MCF 10A (cell line): ENCODE data around the gene UTP11. TPM values are rescaled to one million over a fixed set of nuclear protein-coding genes. Genes with fewer than 3 reads are reported as not detected.

Experiments used
- BruUV-seq: library from RNA; stranded (reverse); fragments of 400-500 nt; replicated peaks from 2 replicates; lab custom pipeline; 2021; lab: Mats Ljungman, UMichigan
- CTCF ChIA-PET: fragments of 300-600 bp; sonication (Branson Sonifier 250); formaldehyde crosslinking; extraction: SDS; loops from one replicate; lab custom pipeline; 2021; ENCODE audit warnings: antibody characterized with exemption, inconsistent platforms; lab: Yijun Ruan, JAX
- POLR2A ChIA-PET: fragments of 300-600, 350-650 bp; sonication (Branson Sonifier 250); formaldehyde crosslinking; extraction: SDS; loops from one replicate; lab custom pipeline; 2020; ENCODE audit warnings: antibody characterized with exemption, inconsistent platforms; lab: Yijun Ruan, JAX
- DNase-seq: peaks from one replicate; pipeline ENCODE4 v3.0.0-alpha.2; 2018; ENCODE audit not compliant: unreplicated experiment
- H3K27ac Mint-ChIP-seq: one replicate; pipeline ENCODE4 v1.8.0; 2022; ENCODE audit warnings: mild to moderate bottlenecking, low read depth, mixed read lengths; ENCODE audit not compliant: unreplicated experiment
- H3K27me3 Mint-ChIP-seq: one replicate; pipeline ENCODE4 v1.8.0; 2022; ENCODE audit warnings: mixed read lengths; ENCODE audit not compliant: insufficient read depth, unreplicated experiment
- H3K36me3 Mint-ChIP-seq: one replicate; pipeline ENCODE4 v1.8.0; 2022; ENCODE audit warnings: mild to moderate bottlenecking, moderate library complexity, mixed read lengths; ENCODE audit not compliant: insufficient read depth, unreplicated experiment
- H3K4me1 Mint-ChIP-seq: one replicate; pipeline ENCODE4 v1.8.0; 2022; ENCODE audit warnings: mixed read lengths; ENCODE audit not compliant: insufficient read depth, unreplicated experiment
- H3K4me3 Mint-ChIP-seq: one replicate; pipeline ENCODE4 v1.8.0; 2022; ENCODE audit warnings: mild to moderate bottlenecking, moderate library complexity, mixed read lengths; ENCODE audit not compliant: unreplicated experiment
- H3K9me3 Mint-ChIP-seq: one replicate; pipeline ENCODE4 v1.8.0; 2022; ENCODE audit warnings: mixed read lengths; ENCODE audit not compliant: unreplicated experiment
- intact Hi-C: fragments of 100-400 bp; cut with micrococcal nuclease; formaldehyde crosslinking; loops from 2 replicates; pipeline ENCODE4 v1.14.1; 2022
- total RNA-seq: library from RNA; stranded (reverse); gene quantifications from 2 replicates; pipeline ENCODE4 v1.2.3, GENCODE V29; 2022
- TF ChIP-seq, protein P1 (sequence below): fragments of 200-600 bp; IDR thresholded peaks from one replicate; pipeline ENCODE4 v1.8.0; 2022; ENCODE audit warnings: antibody characterized with exemption, mild to moderate bottlenecking; ENCODE audit not compliant: unreplicated experiment

Gene UTP11
- total RNA-seq, 1 experiment from 2014 or later = 66.5 TPM

DNA sequence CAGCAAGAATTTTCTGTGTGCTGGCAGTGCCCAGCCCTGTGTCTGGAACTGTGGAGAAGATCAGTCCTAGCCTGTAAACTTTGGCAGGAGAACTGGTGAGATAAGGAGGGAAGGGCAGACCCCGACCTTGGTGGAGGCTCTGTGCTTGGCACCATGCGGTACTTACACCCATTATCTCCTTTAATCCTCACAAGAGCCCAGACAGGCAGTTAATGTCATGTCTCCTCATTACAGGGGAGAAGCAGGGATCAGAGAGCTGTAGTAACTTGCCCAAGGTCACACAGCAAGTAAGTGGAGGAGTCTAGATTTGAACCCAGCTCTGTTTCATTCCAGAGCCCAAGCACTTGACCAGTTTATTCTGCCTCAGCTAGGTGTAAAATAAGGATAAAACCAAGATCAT is 48.0 kb downstream of the UTP11 start:
- ChIA-PET CTCF (no interaction called here), POLR2A (interaction anchor here (1.4 kb wide), 1 partner anchor 12 kb away, joined by 3 read pairs; no protein-coding TSS in a partner anchor)
- DNase-seq = no peak
- Mint-ChIP-seq H3K27me3 (peaks cover 2% of the 10 kb centered on the region), H3K9me3 (no peaks in the 10 kb centered on the region), H3K4me3 (no peak overlapping the region), H3K4me1 (peaks cover 6% of the 10 kb centered on the region), H3K27ac (no peak overlapping the region), H3K36me3 (no peaks in the 10 kb centered on the region)
- TF ChIP-seq, protein P1, sequence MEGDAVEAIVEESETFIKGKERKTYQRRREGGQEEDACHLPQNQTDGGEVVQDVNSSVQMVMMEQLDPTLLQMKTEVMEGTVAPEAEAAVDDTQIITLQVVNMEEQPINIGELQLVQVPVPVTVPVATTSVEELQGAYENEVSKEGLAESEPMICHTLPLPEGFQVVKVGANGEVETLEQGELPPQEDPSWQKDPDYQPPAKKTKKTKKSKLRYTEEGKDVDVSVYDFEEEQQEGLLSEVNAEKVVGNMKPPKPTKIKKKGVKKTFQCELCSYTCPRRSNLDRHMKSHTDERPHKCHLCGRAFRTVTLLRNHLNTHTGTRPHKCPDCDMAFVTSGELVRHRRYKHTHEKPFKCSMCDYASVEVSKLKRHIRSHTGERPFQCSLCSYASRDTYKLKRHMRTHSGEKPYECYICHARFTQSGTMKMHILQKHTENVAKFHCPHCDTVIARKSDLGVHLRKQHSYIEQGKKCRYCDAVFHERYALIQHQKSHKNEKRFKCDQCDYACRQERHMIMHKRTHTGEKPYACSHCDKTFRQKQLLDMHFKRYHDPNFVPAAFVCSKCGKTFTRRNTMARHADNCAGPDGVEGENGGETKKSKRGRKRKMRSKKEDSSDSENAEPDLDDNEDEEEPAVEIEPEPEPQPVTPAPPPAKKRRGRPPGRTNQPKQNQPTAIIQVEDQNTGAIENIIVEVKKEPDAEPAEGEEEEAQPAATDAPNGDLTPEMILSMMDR = no peak
- intact Hi-C loops = loop anchor here (5.0 kb wide), 1 partner anchor 33 kb away; no protein-coding TSS in a partner anchor
- BruUV-seq = no TSS peak

DNA sequence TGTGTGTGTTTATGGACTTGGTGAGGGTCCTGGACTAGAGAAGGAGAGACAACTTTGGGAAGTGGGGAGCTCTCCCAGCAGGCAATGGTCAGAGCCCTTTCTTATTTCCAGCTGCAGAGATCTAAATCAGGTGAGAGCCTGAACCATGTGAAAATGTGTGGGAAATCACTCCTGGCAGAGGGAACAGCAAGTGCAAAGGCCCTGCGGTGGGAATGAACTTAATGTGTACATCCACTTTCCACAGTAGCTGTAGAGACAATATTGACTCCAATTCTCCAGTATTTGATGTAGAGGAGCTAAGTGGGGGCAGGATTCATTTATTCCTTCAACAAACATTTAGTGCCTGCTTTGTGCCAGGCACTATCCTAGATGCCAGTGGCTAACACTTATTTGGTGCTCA is 48.8 kb downstream of the UTP11 start:
- H3K27me3 Mint-ChIP-seq = no peaks in the 10 kb centered on the region
- TF ChIP-seq, protein P1 = no peak
- H3K4me1 Mint-ChIP-seq = peaks cover 6% of the 10 kb centered on the region
- POLR2A ChIA-PET = interaction anchor here (1.0 kb wide), 1 partner anchor 63 kb away, joined by 3 read pairs; no protein-coding TSS in a partner anchor
- DNase-seq = no peak
- no peak overlapping the region for H3K27ac Mint-ChIP-seq
- no peaks in the 10 kb centered on the region for H3K9me3 Mint-ChIP-seq
- CTCF ChIA-PET = interaction anchor here (0.9 kb wide), 1 partner anchor 53 kb away, joined by 4 read pairs; no protein-coding TSS in a partner anchor
- intact Hi-C loops = loop anchor here (5.0 kb wide), 1 partner anchor 34 kb away; no protein-coding TSS in a partner anchor
- H3K36me3 Mint-ChIP-seq = peaks cover 5% of the 10 kb centered on the region
- no TSS peak for BruUV-seq
- H3K4me3 Mint-ChIP-seq = no peak overlapping the region

- Mint-ChIP-seq H3K4me1 (peaks cover 6% of the 10 kb centered on the region), H3K4me3 (no peak overlapping the region), H3K36me3 (peaks cover 7% of the 10 kb centered on the region), H3K27me3 (no peaks in the 10 kb centered on the region), H3K9me3 (no peaks in the 10 kb centered on the region), H3K27ac (no peak overlapping the region)
- DNase-seq = no peak
- TF ChIP-seq, protein P1 = no peak
- intact Hi-C loops = loop anchor here (5.0 kb wide), 1 partner anchor 35 kb away; no protein-coding TSS in a partner anchor
- BruUV-seq = no TSS peak
- ChIA-PET POLR2A (interaction anchor here (1.0 kb wide), 2 partner anchors 15 to 63 kb away, joined by 3 read pairs; no protein-coding TSS in a partner anchor), CTCF (interaction anchor here (0.9 to 1.0 kb wide), 2 partner anchors 29 to 53 kb away, joined by 3 to 4 read pairs; no protein-coding TSS in a partner anchor)
Measured at GRCh38 chr1:38061883-38062328, 49.4 kb downstream of the UTP11 start.

DNA sequence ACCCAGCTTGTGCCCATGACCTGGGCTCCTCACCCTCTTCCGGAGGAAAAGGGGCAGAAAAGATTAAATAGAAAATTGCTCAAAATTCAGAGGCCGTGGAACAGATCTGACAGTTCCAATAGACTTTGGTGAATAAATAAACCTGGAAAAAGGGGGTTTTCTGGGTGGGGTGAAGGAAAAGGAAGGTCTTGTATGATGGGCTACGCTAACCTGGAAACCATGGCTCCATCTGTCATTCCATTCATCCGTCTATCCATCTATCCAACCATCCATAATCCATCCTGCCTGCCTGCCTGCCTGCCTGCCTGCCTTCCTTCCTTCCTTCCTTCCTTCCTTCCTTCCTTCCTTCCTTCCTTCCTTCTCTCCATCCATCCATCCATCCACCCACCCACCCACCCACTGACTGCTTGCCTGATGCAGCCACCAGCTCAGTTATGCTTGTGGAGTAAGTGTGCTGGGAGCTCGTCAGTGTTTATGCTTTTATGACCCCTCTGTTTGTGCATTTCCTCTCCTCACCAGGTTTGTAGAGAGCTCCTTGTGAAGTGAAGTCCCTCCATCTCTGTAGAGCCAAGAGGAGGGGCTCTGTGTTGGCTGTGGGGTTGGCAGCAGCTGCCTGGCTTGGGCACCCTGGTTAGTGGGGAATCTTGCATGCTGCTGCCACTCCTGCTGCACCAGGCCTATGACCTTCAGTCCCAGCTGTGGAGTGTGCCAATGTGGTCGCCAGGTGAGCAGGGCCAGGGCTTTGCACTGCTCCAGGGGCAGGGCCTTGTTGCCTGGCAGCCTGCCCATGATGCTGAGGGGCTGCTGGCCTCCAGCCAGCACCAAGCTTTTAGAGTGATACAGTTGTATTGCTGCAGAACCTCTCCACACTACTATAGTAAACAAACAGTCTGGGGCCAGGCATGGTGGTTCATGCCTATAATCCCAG is 50.1 kb downstream of the UTP11 start:
- H3K9me3 Mint-ChIP-seq = no peaks in the 10 kb centered on the region
- DNase-seq = no peak
- H3K4me1 Mint-ChIP-seq = peaks cover 6% of the 10 kb centered on the region
- peaks cover 7% of the 10 kb centered on the region for H3K36me3 Mint-ChIP-seq
- intact Hi-C loops = loop anchor here (5.0 kb wide), 1 partner anchor 35 kb away; no protein-coding TSS in a partner anchor
- ChIA-PET CTCF (interaction anchor here (0.6 to 1.3 kb wide), 4 partner anchors 29 to 745 kb away, joined by 3 to 6 read pairs (median 4); no protein-coding TSS in a partner anchor), POLR2A (interaction anchor here (1.0 to 1.1 kb wide), 3 partner anchors 15 to 62 kb away, joined by 3 read pairs; no protein-coding TSS in a partner anchor)
- TF ChIP-seq, protein P1 = no peak
- BruUV-seq = no TSS peak
- no peak overlapping the region for H3K27ac Mint-ChIP-seq
- H3K4me3 Mint-ChIP-seq = no peak overlapping the region
- H3K27me3 Mint-ChIP-seq = no peaks in the 10 kb centered on the region
